ENCODE data around the gene DMRTC2. TPM values are rescaled to one million over a fixed set of nuclear protein-coding genes. Genes with fewer than 3 reads are reported as not detected.
"Not testable (repeated sequence)": the region's sequence is repeated elsewhere in the genome, so short reads cannot be mapped to it uniquely, and the experiment has no call there.

Gene DMRTC2
- total RNA-seq, 1 donor from 2014 or later, result not detected

GRCh38 chr19:41870401-41870873, 25.6 kb downstream of the DMRTC2 start:
- Histone ChIP-seq H3K4me1 (peaks cover 68% of the 10 kb centered on the region), H3K27ac (replicated peaks) (peak overlapping the region; percentile 63), H3K27me3 (ENCODE audit: low read depth) (no peaks in the 10 kb centered on the region), H3K4me3 (no peak overlapping the region), H3K9me3 (replicated peaks) (no peaks in the 10 kb centered on the region), H3K36me3 (peaks cover 61% of the 10 kb centered on the region)
- no peak for TF ChIP-seq CTCF (IDR thresholded peaks at IDR 0.05; ENCODE audit: borderline replicate concordance)
- intact Hi-C loops (cut with micrococcal nuclease), result no loop called here
- DNase-seq, result no peak

- peak; percentile 23 for DNase-seq
- Histone ChIP-seq H3K27me3 (ENCODE audit: low read depth) (no peaks in the 10 kb centered on the region), H3K36me3 (peaks cover 51% of the 10 kb centered on the region), H3K4me1 (peaks cover 56% of the 10 kb centered on the region), H3K4me3 (no peak overlapping the region), H3K9me3 (replicated peaks) (no peaks in the 10 kb centered on the region), H3K27ac (replicated peaks) (peak overlapping the region; percentile 63)
- intact Hi-C loops (cut with micrococcal nuclease), result no loop called here
- no peak for TF ChIP-seq CTCF (IDR thresholded peaks at IDR 0.05; ENCODE audit: borderline replicate concordance)
Observed at GRCh38 chr19:41871573-41872383, 26.9 kb downstream of the DMRTC2 start.

GRCh38 chr19:41872384-41872774, 27.5 kb downstream of the DMRTC2 start:
- H3K27ac ChIP-seq (replicated peaks), result peak overlapping the region; percentile 63
- intact Hi-C loops (cut with micrococcal nuclease), result no loop called here
- peaks cover 46% of the 10 kb centered on the region for H3K36me3 ChIP-seq
- H3K4me1 ChIP-seq, result peaks cover 56% of the 10 kb centered on the region
- no peaks in the 10 kb centered on the region for H3K27me3 ChIP-seq (ENCODE audit: low read depth)
- TF ChIP-seq CTCF (IDR thresholded peaks at IDR 0.05; ENCODE audit: borderline replicate concordance), result no peak
- no peak overlapping the region for H3K4me3 ChIP-seq
- DNase-seq, result no peak
- no peaks in the 10 kb centered on the region for H3K9me3 ChIP-seq (replicated peaks)

- Histone ChIP-seq H3K4me3 (no peak overlapping the region), H3K4me1 (peaks cover 51% of the 10 kb centered on the region), H3K36me3 (peaks cover 41% of the 10 kb centered on the region), H3K27ac (replicated peaks) (peak overlapping the region; percentile 30), H3K27me3 (ENCODE audit: low read depth) (no peaks in the 10 kb centered on the region), H3K9me3 (replicated peaks) (no peaks in the 10 kb centered on the region)
- DNase-seq, result peak; percentile 61
- peak; percentile 78 for TF ChIP-seq CTCF (IDR thresholded peaks at IDR 0.05; ENCODE audit: borderline replicate concordance)
- intact Hi-C loops (cut with micrococcal nuclease), result no loop called here
Observed at GRCh38 chr19:41872775-41873647, 28.2 kb downstream of the DMRTC2 start.

GRCh38 chr19:41875973-41876372, 31.1 kb downstream of the DMRTC2 start:
- Histone ChIP-seq H3K36me3 (peaks cover 13% of the 10 kb centered on the region), H3K4me1 (peaks cover 28% of the 10 kb centered on the region)
- DNase-seq; H3K4me3 ChIP-seq; H3K27me3 ChIP-seq (ENCODE audit: low read depth); H3K9me3 ChIP-seq (replicated peaks); intact Hi-C loops (cut with micrococcal nuclease); H3K27ac ChIP-seq (replicated peaks): not testable (repeated sequence)
